ENCODE data around the gene TMEM86A. TPM values are rescaled to one million over a fixed set of nuclear protein-coding genes. Genes with fewer than 3 reads are reported as not detected.

The TMEM86A gene
- polyA plus RNA-seq, 2 of the 4 experiments (the other 2 are of a cell fraction) = 0.10 to 0.41 TPM

GRCh38 chr11:18706330-18707243 is 8.0 kb downstream of the TMEM86A start:
- ATAC-seq = no peak
- Histone ChIP-seq H3K4me2 (0 out of 3 replicates have a peak overlapping the region, but pooled peaks have one; percentile 10), H3K4me1 (no peaks in the 10 kb centered on the region), H3K27ac (no peak overlapping the region), H3K4me3 (no peak overlapping the region), H3K9me3 (no peaks in the 10 kb centered on the region)
- ChIA-PET POLR2A (no interaction called here), CTCF (interaction anchor here (0.9 to 2.4 kb wide), 3 partner anchors 15 to 25 kb away, joined by 3 to 7 read pairs (median 3); no protein-coding TSS in a partner anchor)
- TF ChIP-seq FOXS1 (CRISPR knock-in tag; IDR thresholded peaks at IDR 0.05) (no peak), CBX8 (IDR thresholded peaks at IDR 0.05) (no peak), ZSCAN20 (CRISPR knock-in tag; IDR thresholded peaks at IDR 0.05) (no peak), REST (IDR thresholded peaks at IDR 0.05) (no peak), ELK1 (IDR thresholded peaks at IDR 0.05; ENCODE audit: low read depth, low read length) (no peak), KDM5A (IDR thresholded peaks at IDR 0.05) (no peak), HEYL (CRISPR knock-in tag; IDR thresholded peaks at IDR 0.05) (no peak), NPAS2 (CRISPR knock-in tag; IDR thresholded peaks at IDR 0.05; ENCODE audit: borderline replicate concordance) (no peak)
- no peak for FAIRE-seq
- DNase-seq (ENCODE audit: low read depth in 1 of 2, low spot score in 1 of 2) = no peak
- WGBS (ENCODE audit: missing lambda C conversion rate) = 44% methylated on average over 30 of the region's 34 CpGs

GRCh38 chr11:18707811-18708340 is 9.3 kb downstream of the TMEM86A start:
- Histone ChIP-seq H3K9me3 (no peaks in the 10 kb centered on the region), H3K4me1 (no peaks in the 10 kb centered on the region), H3K4me3 (no peak overlapping the region), H3K27ac (no peak overlapping the region), H3K4me2 (no peak overlapping the region)
- ChIA-PET POLR2A (no interaction called here), CTCF (no interaction called here)
- no peak for ATAC-seq
- no peak for FAIRE-seq
- TF ChIP-seq CBX2 (IDR thresholded peaks at IDR 0.05; ENCODE audit: borderline replicate concordance, low read depth) = no peak
- whole genome bisulfite sequencing (ENCODE audit: missing lambda C conversion rate) = 64% methylated on average over 12 of the region's 12 CpGs
- no peak for DNase-seq (ENCODE audit: low read depth in 1 of 2, low spot score in 1 of 2)

GRCh38 chr11:18709414-18709813 is 10.8 kb downstream of the TMEM86A start:
- no peak for FAIRE-seq
- CTCF ChIA-PET = interaction anchor here (1.3 to 1.6 kb wide), 2 partner anchors 22 to 28 kb away, joined by 3 to 4 read pairs; no protein-coding TSS in a partner anchor
- no peak for ATAC-seq
- WGBS (ENCODE audit: missing lambda C conversion rate) = 16% methylated on average over 4 of the region's 4 CpGs
- Histone ChIP-seq H3K9me3 (no peaks in the 10 kb centered on the region), H3K4me2 (no peak overlapping the region), H3K27ac (no peak overlapping the region), H3K4me1 (no peaks in the 10 kb centered on the region), H3K4me3 (no peak overlapping the region)
- no peak for DNase-seq (ENCODE audit: low read depth in 1 of 2, low spot score in 1 of 2)
- TF ChIP-seq ZC3H11A (IDR thresholded peaks at IDR 0.05) = no peak
- TF ChIP-seq HES2 (IDR thresholded peaks at IDR 0.05) = no peak
- TF ChIP-seq JUNB (IDR thresholded peaks at IDR 0.05) = no peak
- no peak for TF ChIP-seq JUN (IDR thresholded peaks at IDR 0.05)
- no peak for TF ChIP-seq MAX (IDR thresholded peaks at IDR 0.05)
- TF ChIP-seq PHF8 (IDR thresholded peaks at IDR 0.05; ENCODE audit: borderline replicate concordance, low read depth) = no peak
- TF ChIP-seq HOXA7 (CRISPR knock-in tag; IDR thresholded peaks at IDR 0.05) = no peak
- POLR2A ChIA-PET = no interaction called here
